Stimulated activated naive B cell treated with anti-CD40 and anti-IgM and Interleukin-4, amounts not matched to agents 10 μg/mL and 1 μg/mL and 100 μg/mL, for 72 hours (primary cell): ENCODE measurements around the gene ADGRF5.

Experiments used
- ATAC-seq, 2 donors: fragments of 150-1000 bp; cut with Tn5 transposase; replicated peaks; 2 replicates each; pipeline ENCODE4 v1.10.0; 2021; ENCODE audit warnings: moderate library complexity in 1 of 2
- DNase-seq: peaks from one replicate; pipeline ENCODE4 v3.0.0; 2021
- H3K27ac Mint-ChIP-seq: one replicate; pipeline ENCODE4 v1.8.0; 2022; ENCODE audit warnings: mild to moderate bottlenecking, mixed read lengths
- H3K27me3 Mint-ChIP-seq, 2 donors: one replicate each; pipeline ENCODE4 v1.8.0; 2022; ENCODE audit warnings: mixed read lengths in 2 of 2
- H3K36me3 Mint-ChIP-seq, 2 donors: one replicate each; pipeline ENCODE4 v1.8.0; 2022; ENCODE audit warnings: mixed read lengths in 2 of 2, mild to moderate bottlenecking in 1 of 2
- H3K4me1 Mint-ChIP-seq, 2 donors: one replicate each; pipeline ENCODE4 v1.8.0; 2022; ENCODE audit warnings: mixed read lengths in 2 of 2, mild to moderate bottlenecking in 1 of 2
- H3K4me3 Mint-ChIP-seq, 2 donors: one replicate each; pipeline ENCODE4 v1.8.0; 2022; ENCODE audit warnings: mild to moderate bottlenecking in 2 of 2, mixed read lengths in 2 of 2, moderate library complexity in 1 of 2
- H3K9me3 Mint-ChIP-seq, 2 donors: one replicate each; pipeline ENCODE4 v1.8.0; 2022; ENCODE audit warnings: mixed read lengths in 2 of 2, mild to moderate bottlenecking in 1 of 2

Gene ADGRF5

DNA sequence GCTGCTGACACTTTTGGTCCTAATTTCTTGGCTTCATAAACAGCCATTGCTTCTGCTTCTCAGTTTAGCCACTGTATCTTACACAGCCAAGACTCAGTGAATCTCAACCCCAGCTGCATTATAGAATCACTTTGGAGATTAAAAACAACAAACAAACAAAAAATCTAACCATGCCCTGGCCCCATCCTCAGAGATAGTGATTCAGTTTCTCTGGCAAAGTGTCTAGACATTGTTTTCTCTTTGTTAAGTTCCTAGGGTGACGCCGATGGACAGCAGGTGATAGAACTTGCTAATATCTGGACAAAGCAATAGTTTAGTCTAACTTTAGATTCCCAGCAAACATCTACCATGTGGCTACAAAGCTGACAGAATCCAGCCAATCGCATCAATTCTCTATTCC, 2.9 kb downstream of the ADGRF5 start:
- DNase-seq (no peak), ATAC-seq (no peak)
- peaks cover 5 to 6% of the 10 kb centered on the region in 2 donors for H3K27me3 Mint-ChIP-seq
- H3K9me3 Mint-ChIP-seq: no peaks in the 10 kb centered on the region
- no peak overlapping the region for H3K27ac Mint-ChIP-seq
- H3K4me3 Mint-ChIP-seq: no peak overlapping the region
- H3K36me3 Mint-ChIP-seq: no peaks in the 10 kb centered on the region
- no peaks in the 10 kb centered on the region for H3K4me1 Mint-ChIP-seq

DNA sequence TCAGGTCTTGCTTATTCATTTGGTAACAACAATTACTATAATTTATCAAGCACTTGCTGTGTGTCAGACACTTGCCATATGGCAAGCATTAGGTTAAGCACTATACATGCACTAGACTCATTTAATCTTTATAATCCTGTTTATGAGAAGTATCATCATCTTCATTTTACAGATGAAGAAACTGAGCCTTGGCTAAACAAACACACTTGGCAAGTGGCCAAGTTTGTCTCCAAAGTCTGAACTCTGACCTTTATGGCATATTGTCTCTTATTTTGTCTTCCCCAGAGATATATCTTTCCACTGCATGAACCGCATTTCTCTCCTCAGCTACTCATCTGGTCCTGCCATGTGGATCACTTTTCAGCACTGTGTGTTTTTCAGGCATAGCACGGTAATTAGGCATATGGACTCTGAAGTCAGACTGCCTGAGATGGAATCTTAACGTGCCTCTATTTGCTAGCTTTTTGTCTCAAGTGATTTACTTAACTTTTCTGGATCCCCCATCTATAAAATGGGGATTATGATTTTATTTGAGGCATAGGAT, 4.7 kb downstream of the ADGRF5 start:
- peaks cover 5 to 6% of the 10 kb centered on the region in 2 donors for H3K27me3 Mint-ChIP-seq
- H3K4me1 Mint-ChIP-seq: no peaks in the 10 kb centered on the region
- ATAC-seq (no peak), DNase-seq (no peak)
- H3K4me3 Mint-ChIP-seq: no peak overlapping the region
- H3K27ac Mint-ChIP-seq: no peak overlapping the region
- no peaks in the 10 kb centered on the region for H3K36me3 Mint-ChIP-seq
- no peaks in the 10 kb centered on the region for H3K9me3 Mint-ChIP-seq

DNA sequence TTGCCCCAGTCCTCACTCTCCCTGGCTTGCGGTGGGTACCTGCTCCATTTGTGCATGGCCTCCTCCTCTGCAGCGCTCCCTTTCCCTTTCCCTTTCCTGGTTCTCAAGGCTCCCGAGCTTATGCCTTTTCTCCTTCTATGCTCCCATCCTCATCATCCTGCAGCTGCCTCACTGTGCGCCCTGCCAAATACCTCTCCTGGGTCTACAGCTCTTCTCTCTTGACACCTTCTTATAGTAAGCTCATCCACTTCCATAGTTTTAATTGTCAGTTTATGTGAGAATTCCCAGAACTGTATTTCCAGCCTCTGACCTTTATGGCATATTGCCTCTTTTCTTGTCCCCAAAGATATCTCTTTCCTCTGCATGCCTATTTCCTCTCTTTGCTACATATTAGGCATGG, 5.9 kb downstream of the ADGRF5 start:
- DNase-seq (no peak), ATAC-seq (no peak)
- Mint-ChIP-seq H3K27ac (no peak overlapping the region), H3K4me3 (no peak overlapping the region), H3K4me1 (no peaks in the 10 kb centered on the region), H3K9me3 (no peaks in the 10 kb centered on the region), H3K36me3 (no peaks in the 10 kb centered on the region), H3K27me3 (peaks cover 5 to 6% of the 10 kb centered on the region in 2 donors)

DNA sequence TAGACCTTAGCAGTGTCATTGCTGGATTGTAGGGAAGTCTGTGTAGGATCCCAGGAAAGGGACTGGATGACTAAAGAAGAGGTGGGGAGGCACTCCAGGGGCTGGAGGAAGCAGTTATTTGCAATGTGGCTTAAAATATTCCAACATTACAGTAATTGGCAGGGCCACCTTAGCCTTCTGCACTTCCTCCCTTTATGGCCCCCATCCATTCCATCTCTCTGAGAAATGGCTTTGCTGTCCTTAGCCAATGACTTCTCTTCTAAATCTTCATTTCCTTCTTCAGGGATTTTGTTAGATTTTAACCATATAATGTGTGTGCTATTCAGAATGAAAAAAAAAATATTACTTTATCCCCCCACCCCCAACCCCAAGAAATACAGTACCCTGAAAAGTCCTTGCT, 6.4 kb downstream of the ADGRF5 start:
- ATAC-seq (no peak), DNase-seq (no peak)
- no peaks in the 10 kb centered on the region for H3K4me1 Mint-ChIP-seq
- no peaks in the 10 kb centered on the region for H3K36me3 Mint-ChIP-seq
- H3K9me3 Mint-ChIP-seq: no peaks in the 10 kb centered on the region
- H3K4me3 Mint-ChIP-seq: no peak overlapping the region
- H3K27me3 Mint-ChIP-seq: peaks cover 5 to 6% of the 10 kb centered on the region in 2 donors
- H3K27ac Mint-ChIP-seq: no peak overlapping the region

DNA sequence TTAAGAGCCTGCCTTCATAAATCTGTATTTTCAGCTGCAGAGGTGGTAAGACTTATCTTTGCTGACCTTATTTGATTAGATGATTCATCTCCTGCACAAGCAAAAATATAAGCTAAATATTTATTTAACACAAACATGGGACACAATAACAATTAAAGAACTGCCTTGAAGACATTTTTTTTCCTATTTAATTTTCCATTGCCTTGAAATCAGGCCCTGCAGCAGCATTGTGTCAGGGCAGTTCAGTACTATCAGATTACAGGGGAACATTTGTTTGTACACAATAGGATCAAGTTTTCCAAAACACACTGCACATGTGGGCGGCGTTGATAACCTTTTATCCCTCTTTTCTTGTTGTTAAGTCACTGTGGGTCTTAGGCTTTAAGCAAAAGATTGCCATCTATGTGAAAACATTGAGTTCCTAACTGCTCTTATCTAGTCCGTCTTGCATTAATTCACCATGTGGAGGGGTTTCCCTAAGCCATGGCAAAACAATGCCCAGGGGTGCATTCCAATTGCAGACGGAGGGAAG, 7.4 kb downstream of the ADGRF5 start:
- ATAC-seq (no peak), DNase-seq (no peak)
- no peaks in the 10 kb centered on the region for H3K4me1 Mint-ChIP-seq
- H3K4me3 Mint-ChIP-seq: no peak overlapping the region
- no peaks in the 10 kb centered on the region for H3K9me3 Mint-ChIP-seq
- H3K27ac Mint-ChIP-seq: no peak overlapping the region
- H3K27me3 Mint-ChIP-seq: peaks cover 5 to 6% of the 10 kb centered on the region in 2 donors
- H3K36me3 Mint-ChIP-seq: no peaks in the 10 kb centered on the region

DNA sequence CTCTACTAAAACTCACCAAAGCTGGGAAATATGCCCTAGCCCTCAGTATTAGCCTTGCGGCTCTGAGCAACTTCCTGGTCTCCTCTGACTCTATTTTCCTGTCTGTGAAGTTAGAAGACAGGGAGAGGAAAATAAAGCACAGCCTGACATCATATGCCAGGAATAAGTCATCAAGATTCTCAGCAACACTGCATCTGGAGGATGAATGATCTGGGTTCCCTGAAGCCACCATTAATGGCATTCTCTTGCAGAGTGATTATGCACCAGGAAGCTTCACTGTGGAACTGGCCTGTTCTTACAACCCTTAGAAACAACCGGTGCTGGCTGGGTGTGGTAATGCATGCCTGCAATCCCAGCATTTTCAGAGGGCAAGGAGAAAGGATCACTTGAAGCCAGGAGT, 12.4 kb downstream of the ADGRF5 start:
- no peak overlapping the region for H3K27ac Mint-ChIP-seq
- H3K4me3 Mint-ChIP-seq: no peak overlapping the region
- DNase-seq: no peak
- H3K27me3 Mint-ChIP-seq: peaks cover 0 to 4% of the 10 kb centered on the region in 2 donors
- no peaks in the 10 kb centered on the region for H3K36me3 Mint-ChIP-seq
- no peak for ATAC-seq
- no peaks in the 10 kb centered on the region for H3K9me3 Mint-ChIP-seq
- H3K4me1 Mint-ChIP-seq: no peaks in the 10 kb centered on the region

DNA sequence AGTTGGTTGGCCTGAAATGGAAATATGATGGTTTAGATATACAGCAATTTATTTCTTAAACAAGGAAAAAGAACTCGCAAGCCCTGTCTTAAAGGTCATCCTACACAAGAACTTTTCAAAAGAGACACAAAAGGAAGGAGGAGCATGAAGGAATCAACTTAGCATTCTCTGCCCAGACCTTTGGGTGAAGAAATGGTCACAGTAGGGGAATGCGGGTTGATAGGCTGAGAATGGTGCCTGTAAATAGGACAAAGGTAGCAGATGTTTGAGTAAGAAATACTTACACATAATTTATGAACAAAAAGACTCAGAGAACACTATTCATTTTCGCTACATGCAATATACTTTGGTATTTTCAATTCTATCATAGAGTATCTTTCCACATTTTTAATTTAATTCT, 15.0 kb downstream of the ADGRF5 start:
- Mint-ChIP-seq H3K27ac (no peak overlapping the region), H3K9me3 (no peaks in the 10 kb centered on the region), H3K27me3 (peaks cover 0 to 19% of the 10 kb centered on the region in 2 donors), H3K36me3 (no peaks in the 10 kb centered on the region), H3K4me3 (no peak overlapping the region), H3K4me1 (no peaks in the 10 kb centered on the region)
- ATAC-seq (no peak), DNase-seq (no peak)

DNA sequence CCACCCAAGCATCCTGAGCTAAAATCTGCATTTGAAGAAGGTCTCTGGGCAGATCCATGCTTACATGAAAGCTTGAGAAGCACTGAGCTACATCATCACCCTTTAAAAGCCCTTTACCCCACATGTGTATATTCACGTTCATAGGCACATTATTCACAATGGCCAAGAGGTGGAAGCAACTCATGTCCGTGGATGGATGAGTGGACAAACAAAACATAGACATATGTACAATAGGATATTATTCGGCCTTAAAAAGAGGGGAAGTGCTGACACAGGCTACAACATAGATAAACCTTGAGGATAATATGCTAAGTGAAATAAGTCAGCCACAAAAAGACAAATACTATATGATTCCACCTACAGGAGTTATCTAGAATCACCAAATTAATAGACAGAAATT, 17.6 kb downstream of the ADGRF5 start:
- Mint-ChIP-seq H3K9me3 (no peaks in the 10 kb centered on the region), H3K4me1 (no peaks in the 10 kb centered on the region), H3K36me3 (no peaks in the 10 kb centered on the region), H3K4me3 (no peak overlapping the region), H3K27me3 (peaks cover 0 to 22% of the 10 kb centered on the region in 2 donors), H3K27ac (no peak overlapping the region)
- DNase-seq (no peak), ATAC-seq (no peak)

DNA sequence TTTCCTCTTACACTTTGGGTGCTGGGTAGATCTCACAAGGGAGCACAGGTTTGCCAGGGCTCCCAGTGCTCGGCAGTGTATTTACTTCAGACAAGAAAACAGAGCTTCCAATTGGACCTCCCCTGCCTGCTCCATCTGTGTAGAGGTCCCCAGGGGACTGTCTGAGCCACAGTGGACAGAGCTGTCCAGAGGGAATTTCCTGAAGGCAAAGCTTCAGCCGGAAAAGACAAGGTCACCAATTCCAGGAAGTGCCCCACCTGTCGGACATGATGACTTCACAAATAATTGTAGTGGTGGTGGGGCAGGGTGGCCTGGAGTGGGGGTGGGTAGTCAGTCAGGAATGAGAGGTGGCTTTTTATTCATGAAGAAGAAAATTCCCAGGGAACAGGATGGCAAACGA, 18.6 kb downstream of the ADGRF5 start:
- ATAC-seq (no peak), DNase-seq (no peak)
- Mint-ChIP-seq H3K9me3 (peaks cover 0 to 1% of the 10 kb centered on the region in 2 donors), H3K27ac (no peak overlapping the region), H3K27me3 (peaks cover 0 to 27% of the 10 kb centered on the region in 2 donors), H3K4me3 (no peak overlapping the region), H3K36me3 (no peaks in the 10 kb centered on the region), H3K4me1 (no peaks in the 10 kb centered on the region)

DNA sequence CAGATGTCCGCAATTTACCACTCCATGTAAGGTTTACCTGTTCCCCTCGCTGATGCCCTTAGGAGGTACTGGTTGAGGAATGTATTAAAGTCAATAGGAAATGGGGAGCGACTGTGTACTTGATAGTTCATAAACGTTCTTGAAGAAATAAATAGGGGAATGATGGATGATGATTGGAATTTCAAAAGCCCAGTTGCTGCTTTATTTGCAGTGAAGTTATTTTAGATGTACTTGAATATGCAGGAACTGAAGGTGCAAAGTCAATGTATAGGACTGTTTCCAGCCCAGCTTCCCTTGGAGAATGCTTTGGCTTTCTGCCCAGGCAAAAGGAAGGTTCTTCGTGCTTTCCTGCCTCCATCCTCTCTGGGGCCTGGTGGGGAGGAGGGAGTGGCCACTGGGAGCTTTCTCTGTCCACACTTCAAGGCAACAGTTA, 19.8 kb downstream of the ADGRF5 start:
- H3K27me3 Mint-ChIP-seq: peaks cover 0 to 27% of the 10 kb centered on the region in 2 donors
- no peaks in the 10 kb centered on the region for H3K4me1 Mint-ChIP-seq
- H3K27ac Mint-ChIP-seq: no peak overlapping the region
- peaks cover 0 to 1% of the 10 kb centered on the region in 2 donors for H3K9me3 Mint-ChIP-seq
- no peak for DNase-seq
- ATAC-seq: no peak
- no peaks in the 10 kb centered on the region for H3K36me3 Mint-ChIP-seq
- H3K4me3 Mint-ChIP-seq: no peak overlapping the region

DNA sequence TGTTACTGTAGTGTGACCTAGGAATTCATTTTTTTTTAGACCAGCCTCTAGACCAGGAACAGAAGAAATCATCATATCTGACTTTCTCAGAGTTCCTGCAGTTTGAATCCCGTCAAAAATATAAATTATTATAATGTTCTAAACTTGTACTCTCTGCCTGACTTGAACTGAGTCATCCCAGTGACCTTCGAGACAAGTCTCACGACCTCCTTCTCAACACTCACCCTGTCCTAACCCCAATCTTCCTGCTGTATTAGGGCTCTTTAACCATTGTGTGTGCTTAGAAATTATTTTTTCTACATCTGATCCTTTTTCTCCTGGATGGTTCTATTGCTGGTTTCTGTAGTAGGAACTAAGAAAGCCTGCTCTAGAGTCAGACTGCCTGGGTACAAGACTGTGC, 21.5 kb downstream of the ADGRF5 start:
- DNase-seq: no peak
- H3K4me3 Mint-ChIP-seq: no peak overlapping the region
- no peaks in the 10 kb centered on the region for H3K4me1 Mint-ChIP-seq
- peaks cover 0 to 25% of the 10 kb centered on the region in 2 donors for H3K27me3 Mint-ChIP-seq
- no peak overlapping the region for H3K27ac Mint-ChIP-seq
- ATAC-seq: no peak
- no peaks in the 10 kb centered on the region for H3K36me3 Mint-ChIP-seq
- H3K9me3 Mint-ChIP-seq: peaks cover 0 to 1% of the 10 kb centered on the region in 2 donors

DNA sequence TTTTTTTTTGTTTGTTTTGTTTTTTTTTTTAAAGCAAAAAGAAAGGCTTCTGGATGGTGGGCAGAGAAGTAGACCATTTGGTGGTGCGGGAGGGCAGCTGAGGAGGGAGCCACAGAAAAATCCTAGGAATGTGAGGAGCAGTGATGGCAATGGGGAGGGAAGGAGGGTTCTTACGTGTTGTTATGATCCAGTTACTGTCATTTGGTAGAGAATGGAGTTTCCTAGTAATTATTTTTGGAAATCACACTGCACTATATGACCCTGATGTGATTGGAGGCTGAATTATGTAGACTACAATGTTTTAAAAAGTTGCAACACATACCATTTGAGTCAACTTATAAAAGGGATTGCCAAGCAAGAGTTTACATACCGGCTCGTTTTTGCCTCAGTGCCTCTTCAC, 22.1 kb downstream of the ADGRF5 start:
- no peak overlapping the region for H3K4me3 Mint-ChIP-seq
- no peaks in the 10 kb centered on the region for H3K4me1 Mint-ChIP-seq
- H3K27ac Mint-ChIP-seq: no peak overlapping the region
- H3K9me3 Mint-ChIP-seq: peaks cover 0 to 1% of the 10 kb centered on the region in 2 donors
- H3K27me3 Mint-ChIP-seq: peaks cover 0 to 22% of the 10 kb centered on the region in 2 donors
- no peak for ATAC-seq
- no peak for DNase-seq
- H3K36me3 Mint-ChIP-seq: no peaks in the 10 kb centered on the region

DNA sequence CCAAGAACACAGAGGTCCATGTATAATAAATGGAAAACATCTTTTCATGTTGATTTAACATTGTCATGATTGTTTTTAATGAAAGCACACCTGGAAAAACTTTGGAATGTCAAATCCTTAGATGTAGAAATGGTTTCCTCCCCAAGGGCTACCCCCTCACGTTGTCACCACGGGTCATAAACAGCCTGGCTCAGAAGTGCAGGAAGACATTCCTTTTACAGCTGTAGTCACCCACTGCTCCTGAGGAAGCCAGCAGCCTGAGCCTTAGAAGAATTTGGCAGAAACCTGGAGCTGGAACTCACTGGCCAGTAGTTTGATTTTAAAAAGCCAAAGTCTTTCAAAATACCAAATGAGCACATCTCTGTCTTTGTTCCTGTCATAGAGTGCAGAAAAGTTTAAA, 23.7 kb downstream of the ADGRF5 start:
- H3K36me3 Mint-ChIP-seq: no peaks in the 10 kb centered on the region
- H3K4me1 Mint-ChIP-seq: no peaks in the 10 kb centered on the region
- H3K27me3 Mint-ChIP-seq: peaks cover 0 to 13% of the 10 kb centered on the region in 2 donors
- no peak overlapping the region for H3K4me3 Mint-ChIP-seq
- no peak overlapping the region for H3K27ac Mint-ChIP-seq
- DNase-seq: no peak
- no peak for ATAC-seq
- peaks cover 0 to 1% of the 10 kb centered on the region in 2 donors for H3K9me3 Mint-ChIP-seq

DNA sequence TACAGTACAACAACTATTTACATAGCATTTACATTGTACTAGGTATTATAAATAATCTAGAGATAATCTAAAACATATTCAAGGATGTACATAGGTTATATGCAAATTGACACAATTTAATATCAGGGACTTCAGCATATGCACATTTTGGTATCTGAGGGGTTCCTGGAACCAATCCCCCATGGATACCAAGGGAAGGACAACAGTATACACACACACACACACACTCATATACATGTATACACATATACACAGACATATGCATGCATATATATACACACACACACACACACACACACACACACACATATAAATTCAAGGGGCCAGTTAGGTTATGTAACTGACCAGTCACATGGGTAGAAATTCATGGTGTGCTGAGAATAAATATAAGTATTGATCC, 24.9 kb downstream of the ADGRF5 start:
- Mint-ChIP-seq H3K4me1 (no peaks in the 10 kb centered on the region), H3K27ac (no peak overlapping the region), H3K36me3 (no peaks in the 10 kb centered on the region), H3K9me3 (peaks cover 0 to 1% of the 10 kb centered on the region in 2 donors), H3K4me3 (no peak overlapping the region), H3K27me3 (peaks cover 0 to 8% of the 10 kb centered on the region in 2 donors)
- no peak for DNase-seq
- ATAC-seq: no peak

DNA sequence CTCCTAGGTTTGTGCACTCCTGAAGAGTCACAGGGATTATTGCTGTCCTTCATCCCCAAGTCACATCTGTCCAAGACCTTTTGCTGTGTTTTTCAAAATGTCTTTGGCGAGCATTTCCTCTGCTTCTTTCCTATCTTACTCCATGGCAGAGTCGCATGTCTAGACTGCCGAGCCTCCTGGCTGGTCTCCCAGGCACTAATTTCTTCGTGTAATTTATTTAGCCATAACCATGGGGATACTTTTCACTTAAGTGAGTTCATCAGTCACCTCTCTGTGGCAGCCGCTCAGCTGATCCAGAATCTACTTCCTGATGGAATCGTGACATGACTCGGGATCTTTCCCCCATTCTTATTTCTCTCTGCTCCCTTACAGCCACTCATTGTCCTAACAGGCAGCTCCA, 25.8 kb downstream of the ADGRF5 start:
- no peak overlapping the region for H3K4me3 Mint-ChIP-seq
- no peak overlapping the region for H3K27ac Mint-ChIP-seq
- H3K4me1 Mint-ChIP-seq: no peaks in the 10 kb centered on the region
- no peak for DNase-seq
- no peak for ATAC-seq
- no peaks in the 10 kb centered on the region for H3K36me3 Mint-ChIP-seq
- peaks cover 0 to 5% of the 10 kb centered on the region in 2 donors for H3K27me3 Mint-ChIP-seq
- peaks cover 0 to 1% of the 10 kb centered on the region in 2 donors for H3K9me3 Mint-ChIP-seq
